Stimulated activated CD8-positive, alpha-beta memory T cell treated with anti-CD3 and anti-CD28 coated beads, Interleukin-4, amount 100 ng/mL, for 1 hour (primary cell): ENCODE measurements around the gene SRRM5.
"Not testable (repeated sequence)": the region's sequence is repeated elsewhere in the genome, so short reads cannot be mapped to it uniquely, and the experiment has no call there.

Experiments
- DNase-seq, 2 donors: peaks; one replicate each; pipeline ENCODE4 v3.0.0-alpha.2; 2020; ENCODE audit warnings: low read depth in 2 of 2, low spot score in 1 of 2

The SRRM5 gene

DNA sequence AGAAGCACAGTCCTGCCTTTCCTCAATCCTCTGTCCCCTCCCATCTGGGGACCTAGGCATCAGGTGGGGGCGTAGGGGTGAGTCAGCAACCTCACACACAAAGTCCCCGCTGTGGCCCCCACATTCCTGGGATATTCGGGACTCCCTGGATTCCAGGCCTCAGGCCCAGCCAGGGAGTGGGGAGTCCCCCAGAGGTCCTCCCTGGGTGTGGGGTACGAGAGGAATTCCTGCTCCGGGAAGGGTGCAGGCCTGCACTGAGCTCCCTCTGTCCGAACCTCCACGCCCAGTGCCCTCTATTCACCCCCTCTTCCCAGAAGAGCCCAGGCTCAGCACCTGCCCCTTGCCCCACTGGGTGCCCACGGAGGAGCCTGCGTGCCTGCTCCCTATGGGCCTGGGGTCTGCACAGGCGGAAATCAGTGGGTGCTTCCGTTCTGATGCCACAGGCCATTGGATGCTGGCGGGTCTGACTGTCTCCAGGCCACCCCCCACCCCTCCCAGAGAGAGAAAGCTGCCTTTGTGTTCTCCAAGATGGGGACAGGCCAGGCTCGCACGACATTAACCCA lies 24.3 kb downstream of the SRRM5 start:
- no peak for DNase-seq

DNA sequence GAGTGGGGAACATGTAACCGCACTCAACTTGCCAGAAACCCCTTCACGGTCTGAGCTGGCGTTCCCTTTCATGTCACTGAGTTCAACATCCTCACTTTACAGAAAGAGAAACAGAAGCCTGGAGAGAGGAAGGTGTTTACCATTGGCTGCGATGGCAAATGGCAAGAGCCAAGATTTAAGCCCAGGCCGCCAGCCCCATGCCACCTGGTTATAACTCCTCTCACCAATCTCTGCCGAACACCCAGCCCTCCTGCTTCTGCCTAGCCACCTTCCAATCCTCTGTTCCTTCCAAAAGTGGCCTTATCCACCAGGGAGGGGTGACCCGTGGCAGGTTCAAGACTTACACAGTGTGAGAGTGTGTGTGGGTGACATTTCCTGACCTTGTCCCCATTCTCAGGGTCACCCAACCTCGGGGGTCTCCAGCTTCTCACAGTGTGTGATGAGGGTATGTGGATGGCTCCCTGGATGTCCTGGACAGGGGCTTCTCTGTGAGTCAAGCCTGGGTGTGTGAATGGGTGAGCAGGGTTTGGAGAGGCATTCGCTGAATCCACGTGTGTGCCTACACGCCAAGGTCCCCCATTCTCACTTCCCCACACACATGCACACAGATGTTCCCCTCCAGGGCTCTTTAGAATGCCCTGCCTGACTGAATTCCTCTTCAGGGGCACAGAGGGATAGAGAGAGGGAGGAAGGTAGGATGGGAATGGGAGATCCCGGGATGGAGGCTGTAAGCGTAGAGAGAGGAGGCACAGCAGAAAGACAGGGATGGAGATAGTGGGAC lies 26.5 kb downstream of the SRRM5 start:
- no peak for DNase-seq

DNA sequence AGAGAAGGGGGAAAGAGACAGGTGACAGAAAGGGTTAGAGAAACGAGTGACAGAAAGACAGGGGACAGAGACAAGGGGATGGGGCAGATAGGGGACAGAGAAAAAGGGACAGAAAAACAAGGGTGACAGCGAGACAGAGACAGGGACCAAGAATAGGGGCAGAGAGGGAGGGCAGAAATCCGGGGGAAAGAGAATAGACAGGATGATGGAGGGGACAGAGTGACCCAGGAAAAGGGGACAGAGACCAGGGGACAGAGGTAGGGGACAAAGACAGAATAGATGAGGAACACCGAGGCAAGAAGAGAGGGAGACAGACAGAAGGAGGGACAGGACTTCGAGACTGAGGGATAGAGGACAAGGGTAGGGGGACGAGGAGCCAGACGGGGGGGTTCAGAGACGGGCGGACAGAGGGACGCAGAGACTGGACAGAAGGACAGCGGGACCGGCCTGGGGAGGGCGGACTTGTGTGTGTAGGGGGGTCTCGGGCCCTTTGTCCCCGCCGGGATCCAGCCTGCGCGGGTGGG lies 27.2 kb downstream of the SRRM5 start:
- DNase-seq = no peak

DNA sequence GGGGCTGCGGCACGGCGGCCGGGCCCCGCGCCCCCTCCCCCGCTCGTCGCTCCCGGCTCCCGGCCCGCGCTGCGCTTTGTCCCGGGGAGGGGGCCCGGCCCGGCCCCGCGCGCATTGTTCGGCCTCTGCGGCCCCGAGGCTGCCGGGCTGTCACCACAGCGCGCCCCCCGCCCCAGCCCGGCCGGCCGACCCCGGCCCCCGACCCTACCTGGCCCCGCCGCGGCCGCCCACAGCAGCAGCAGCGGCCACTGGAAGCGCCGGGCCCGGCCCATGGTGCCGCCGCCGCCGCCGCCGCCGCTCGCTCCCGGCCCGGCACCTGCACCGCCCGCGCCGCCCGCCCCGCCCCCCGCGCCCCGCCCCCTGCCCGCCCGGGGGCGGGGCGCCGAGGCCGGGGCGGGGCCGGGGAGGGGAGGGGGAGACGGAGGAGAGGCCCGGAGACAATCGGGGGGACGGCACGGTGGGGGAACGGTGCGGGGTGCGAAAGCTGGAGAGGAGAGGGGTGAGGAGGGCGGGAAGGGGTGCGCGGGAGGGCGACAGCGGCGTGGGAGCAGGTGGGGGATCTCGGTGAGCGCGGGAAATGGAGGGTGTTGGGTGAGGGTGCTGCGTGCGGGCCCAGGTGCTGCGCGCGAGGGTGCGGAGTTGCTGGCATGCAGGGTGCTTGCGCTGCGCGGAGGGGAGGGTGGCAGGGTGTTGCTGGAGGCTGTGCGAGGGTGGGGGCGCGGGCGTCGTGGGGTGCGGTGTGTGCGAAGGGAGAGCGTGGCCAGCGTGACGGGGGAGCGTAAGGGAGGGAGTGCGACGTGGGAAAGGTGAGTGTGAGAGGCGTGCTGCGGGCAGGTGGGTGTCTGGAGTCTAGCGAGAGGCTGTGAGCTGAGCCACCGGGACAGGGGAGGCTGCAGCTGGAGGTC lies 27.9 kb downstream of the SRRM5 start, which contains the start of gene CADM4:
CADM4 (minus strand) TSS at position 332 of the 905 bp plus-strand sequence; CDS start at position 272, 60 bp downstream.
- DNase-seq = peak in 1 of 2 donors; percentile 15

DNA sequence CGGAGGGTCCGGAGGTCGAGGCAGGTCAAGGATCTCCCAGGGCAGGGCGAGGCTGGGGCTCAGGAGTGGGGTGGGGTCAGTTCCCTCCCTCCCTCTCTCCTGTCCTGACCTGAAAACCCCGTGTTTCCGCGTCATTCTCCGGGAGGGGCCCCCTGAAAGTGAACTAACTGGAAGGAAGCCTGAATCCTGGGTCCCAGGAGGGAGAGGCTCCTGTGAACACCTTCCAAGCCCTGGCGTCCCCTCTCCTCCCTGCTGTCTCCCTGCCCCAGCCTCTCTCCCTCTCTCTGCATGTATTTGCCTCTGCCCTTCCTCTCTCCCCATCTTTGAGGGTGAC lies 28.5 kb downstream of the SRRM5 start:
- no peak for DNase-seq

DNA sequence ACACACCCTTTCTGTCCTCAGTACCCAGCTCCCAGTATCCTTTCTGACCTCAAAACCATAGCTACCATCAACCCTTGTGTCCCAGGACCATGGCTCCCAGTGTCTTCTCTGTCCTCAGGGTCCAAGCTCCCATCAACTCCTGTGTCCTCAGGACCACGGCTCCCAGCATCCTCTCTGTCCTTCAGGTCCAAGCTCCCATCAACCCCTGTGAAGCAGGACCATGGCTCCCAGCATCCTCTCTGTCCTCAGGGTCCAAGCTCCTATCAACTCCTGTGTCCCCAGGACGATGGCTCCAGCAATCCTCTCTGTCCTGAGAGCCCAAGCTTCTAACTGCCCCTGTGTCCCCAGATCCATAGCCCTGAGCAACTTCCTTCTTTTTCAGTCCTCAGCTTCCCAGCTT lies 29.4 kb downstream of the SRRM5 start:
- DNase-seq = no peak

DNA sequence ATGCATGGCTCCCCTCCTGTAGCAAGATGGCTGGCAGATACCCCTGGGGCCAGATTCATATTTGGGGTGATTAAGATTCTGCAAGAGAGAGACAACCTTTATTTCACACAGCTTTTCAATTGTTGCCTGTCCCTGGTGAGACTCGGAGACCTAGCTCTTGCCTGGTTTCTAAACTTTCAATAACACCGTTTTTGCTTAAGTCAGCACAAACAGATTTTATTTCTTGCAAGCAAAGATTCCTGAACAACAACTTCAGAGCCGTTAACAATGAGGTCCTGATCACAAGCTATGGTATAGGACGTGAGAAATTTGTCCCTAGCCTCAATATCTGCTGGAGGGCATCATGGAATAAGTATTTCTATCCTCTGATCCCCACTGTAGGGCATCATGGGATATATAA lies 30.6 kb downstream of the SRRM5 start:
- DNase-seq = no peak

DNA sequence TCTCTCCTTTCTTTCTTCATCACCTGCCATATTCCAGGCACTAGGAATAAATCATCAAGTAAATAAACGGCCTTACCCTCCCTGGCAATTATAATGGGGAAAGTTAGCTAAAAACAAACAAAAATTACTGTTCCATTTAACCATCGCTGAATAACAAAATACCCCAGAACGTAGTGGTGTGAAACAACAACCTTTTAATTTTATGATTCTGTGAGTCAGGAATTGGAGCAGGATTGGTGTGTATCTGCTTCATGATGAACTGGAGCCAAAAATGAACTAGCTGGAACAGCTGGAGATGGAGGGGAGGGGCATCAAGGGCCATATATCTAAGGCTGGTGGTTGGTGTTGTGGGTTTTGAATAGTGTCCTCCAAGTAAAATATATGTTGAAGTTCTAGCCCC lies 31.4 kb downstream of the SRRM5 start:
- no peak for DNase-seq

DNA sequence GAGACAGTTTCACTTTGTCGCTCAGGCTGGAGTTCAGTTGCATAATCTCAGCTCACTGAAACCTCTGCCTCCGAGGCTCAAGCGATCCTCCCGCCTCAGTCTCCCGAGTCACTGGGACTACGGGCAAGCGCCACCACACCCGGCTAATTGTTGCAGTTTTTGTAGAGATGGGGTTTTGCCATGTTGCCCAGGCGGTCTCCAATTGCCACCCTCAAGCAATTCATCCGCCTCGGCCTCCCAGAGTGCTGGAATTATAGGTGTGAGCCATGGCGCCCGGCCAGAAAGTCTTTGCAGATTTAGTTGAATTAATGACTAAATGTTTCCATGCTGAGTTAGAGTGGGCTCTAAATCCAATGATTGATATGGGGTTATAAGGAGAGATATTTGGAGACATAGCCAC lies 32.3 kb downstream of the SRRM5 start:
- no peak for DNase-seq

DNA sequence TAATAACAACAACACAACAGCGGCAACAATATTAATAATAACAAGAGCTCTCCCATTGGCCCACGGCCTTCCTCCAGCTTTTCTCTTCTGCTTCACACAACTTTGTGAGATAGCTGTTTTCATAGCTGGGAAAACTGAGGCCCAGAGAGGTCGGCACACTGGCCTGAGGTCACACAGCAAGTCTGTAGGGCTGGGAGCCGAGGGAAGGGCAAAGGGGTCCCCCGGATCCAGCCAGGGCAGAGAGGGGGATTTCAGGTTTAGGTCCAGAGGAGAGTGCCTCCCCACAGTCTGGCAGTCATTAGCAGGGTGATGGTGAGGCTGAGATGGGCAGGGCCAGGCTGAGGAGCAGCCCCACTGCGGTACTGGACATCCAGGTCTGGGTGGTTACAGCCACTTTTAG lies 36.7 kb downstream of the SRRM5 start:
- no peak for DNase-seq

DNA sequence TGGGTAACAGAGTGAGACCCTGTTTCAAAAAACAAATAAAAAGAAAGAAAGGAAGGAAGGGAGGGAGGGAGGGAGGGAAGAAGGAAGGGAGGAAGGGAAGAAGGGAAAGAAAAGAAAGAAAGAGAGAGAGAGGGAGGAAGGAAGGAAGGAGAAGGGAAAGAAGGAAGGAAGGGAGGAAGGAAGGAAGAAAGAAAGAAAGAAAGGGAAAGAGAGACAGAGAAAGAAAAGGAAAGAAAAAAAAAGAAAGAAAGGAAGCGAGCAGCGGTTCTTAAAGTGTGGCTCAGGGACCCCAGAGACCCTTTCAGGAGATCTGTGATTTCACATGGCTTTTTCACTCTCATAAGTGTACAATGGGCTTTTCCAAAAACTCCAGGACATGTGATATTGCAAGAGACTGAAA lies 37.6 kb downstream of the SRRM5 start:
- DNase-seq = no peak

DNA sequence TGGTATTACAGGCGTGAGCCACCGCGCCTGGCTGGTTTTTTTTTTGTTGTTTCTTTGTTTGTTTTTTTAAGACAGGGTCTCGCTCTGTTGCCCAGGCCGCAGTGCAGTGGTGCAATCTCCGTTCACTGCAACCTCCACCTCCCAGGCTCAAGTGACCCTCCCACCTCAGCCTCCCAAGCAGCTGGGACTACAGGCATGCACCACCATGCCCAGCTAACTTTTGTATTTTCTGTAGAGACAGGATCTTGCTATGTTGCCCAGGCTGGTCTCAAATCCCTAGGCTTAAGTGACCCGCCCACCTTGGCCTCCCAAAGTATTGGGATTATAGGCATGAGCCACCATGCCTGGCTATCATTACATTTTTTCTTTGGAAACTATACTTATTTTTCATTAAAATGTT lies 38.4 kb downstream of the SRRM5 start:
- DNase-seq = not testable (repeated sequence)

DNA sequence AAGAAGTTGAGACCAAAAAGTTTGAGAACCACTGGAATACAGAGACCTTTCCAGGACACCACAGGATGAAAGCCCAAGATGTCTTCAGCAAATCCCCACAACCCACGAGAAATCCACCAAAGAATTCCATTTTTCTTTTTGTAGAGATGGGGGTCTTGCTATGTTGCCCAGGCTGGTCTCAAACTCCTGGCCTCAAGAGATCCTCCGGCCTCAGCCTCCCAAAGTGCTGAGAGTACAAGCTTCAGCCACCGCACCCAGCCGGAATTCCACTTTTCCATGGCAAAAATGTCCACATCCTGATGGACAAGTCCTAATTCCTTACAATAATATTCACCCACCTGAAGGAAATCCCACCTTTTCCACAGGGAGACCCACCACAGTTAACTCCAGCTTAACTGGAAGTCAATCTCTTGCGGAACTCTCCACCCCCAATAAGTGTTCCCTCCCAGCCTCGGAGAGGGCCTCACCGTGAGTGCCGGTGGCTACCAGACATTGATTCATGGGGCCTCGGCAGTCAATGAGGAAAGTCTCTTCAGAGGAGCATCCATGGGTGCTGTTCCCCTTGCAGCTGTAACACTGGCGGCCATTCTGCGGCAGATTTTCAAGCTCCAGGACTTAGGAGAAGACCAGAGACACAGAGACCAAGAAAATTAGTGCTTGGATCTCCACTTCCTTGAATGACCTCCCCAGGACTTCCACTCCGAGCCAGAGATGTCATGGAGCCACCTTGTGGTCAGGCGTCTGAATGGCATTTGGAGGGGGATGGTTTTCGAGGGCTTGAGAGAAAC lies 40.1 kb downstream of the SRRM5 start:
- peak in 1 of 2 donors; percentile 12 for DNase-seq

DNA sequence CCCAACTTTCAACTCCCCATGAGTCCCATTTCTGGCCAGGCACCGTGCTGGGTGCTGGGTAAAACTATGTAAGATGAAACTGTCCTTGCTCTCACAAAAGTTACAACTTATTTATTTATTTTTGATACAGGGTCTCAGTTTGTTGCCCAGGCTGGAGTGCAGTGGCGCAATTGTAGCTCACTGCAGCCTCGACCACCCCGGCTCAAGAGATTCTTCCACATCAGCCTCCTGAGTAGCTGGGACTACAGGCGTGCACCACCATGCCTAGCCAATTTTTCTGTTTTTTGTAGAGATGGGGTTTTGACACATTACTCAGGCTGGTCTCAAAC lies 40.6 kb downstream of the SRRM5 start:
- no peak for DNase-seq

DNA sequence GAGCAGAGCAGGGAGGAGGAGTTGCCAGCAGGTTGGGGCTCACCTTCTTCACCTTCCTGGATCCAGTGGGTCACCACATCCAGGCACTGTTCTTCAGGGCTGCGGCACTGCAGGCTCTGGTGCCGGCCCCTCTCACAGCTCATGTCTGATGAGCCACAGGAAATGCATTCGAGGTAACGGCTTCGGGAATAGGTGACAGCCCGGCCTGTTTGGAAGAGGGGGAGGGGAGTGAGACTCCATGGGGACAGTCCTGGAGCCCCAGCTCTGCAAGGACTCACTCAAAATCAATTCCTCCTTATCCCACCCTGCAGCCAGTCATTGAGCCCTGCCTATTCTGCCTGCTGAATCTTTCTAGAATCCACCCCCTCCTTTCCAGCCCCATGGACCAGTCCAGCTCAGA lies 44.5 kb downstream of the SRRM5 start:
- DNase-seq = no peak

DNA sequence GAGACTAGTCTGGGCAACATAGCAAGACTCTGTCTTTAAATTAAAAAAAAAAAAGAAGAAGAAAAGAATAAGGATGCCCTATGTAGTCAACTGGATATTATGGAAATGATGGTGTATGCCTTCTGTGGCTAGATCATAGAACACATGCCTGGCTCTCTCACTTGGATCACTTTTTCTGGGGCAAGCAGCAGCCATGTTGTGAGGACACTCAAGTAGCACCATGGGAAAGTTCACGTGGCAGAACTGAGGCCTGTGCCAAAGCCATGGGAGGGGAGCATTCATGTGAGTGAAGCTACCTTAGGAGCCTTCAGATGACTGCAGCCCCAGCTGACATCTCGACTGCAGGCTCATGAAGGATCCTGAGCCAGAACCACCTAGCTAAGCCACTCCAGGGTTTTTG lies 46.1 kb downstream of the SRRM5 start:
- no peak for DNase-seq

DNA sequence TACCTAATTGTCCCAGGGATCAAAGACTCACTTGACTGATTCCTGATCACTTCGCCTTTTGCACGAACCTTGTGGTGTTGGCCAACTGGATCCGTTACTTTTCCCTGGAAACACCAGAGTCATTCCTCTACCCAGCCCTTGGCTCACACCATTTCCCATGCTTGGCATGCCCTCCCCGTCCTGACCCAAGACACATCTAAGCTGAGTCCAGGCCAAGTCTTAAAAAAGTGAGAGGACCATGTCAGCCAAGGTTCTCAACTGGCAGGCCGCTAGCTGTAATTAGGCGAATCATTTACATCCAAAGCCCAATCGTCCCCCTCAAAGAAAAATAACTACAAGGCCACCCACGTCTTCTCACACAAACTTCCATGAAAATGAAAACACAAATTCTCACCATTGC lies 46.6 kb downstream of the SRRM5 start:
- DNase-seq = no peak

DNA sequence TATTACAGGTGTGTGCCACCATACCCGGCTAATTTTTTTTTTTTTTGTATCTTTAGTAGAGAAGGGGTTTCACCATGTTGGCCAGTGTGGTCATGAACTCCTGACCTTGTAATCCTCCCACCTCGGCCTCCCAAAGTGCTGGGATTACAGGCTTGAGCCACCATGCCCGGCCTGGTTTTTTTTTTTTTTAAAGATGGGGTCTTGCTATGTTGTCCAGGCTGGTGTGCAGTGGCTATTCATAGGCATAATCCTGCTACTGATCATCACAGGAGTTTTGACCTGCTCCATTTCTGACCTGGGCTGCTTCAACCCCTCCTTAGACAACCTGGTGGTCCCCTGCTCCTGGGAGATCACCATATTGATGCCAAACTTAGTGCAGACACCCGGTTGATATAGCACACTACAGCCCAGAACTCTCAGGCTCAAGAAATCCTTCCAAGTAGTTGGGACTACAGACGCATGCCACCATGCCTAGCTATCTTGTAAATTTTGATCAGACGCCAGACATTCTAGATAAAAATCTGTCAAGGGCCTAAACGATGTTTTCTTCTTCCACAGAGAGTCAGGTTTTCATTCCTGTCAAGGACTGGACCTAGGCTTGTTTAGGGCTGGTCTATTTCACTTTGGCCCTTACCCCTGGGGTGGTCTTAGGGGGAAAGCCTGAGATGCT lies 48.5 kb downstream of the SRRM5 start:
- DNase-seq = no peak

DNA sequence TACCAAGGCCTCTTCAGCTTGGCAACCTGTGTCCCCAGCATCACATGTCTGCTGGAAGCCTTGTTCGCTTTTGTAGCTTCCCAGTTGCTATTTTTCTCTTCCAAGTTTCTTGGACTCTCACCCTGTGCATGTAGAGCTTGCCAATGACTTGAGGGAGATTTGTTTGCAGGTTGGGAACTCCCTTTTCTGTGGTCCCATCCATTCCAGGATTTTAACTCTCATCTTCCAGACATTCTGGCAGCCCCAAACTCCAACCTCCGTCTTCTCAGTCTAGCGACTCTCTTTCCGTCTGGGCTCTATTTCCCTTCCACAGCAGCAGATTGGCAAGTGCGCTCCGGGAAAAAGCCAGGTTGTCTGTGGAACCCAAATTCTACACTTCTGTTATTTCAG lies 49.1 kb downstream of the SRRM5 start:
- no peak for DNase-seq

DNA sequence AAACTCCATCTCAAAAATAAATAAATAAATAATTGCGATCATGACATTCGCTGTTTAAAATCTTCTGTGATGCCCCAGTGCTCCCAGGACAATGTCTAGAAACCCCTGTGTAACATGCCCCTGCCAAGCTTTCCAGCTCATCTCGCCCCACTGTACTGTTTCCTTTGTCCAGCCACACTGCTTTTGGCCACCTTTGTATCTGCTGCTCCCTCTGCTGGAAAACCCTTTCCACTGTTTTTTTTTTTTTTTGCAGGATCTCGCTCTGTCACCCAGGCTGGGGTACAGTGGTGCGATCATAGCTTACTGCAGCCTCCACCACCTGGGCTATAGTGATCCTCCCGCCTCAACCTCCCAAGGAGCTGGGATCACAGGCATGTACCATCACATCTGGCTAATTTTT lies 50.6 kb downstream of the SRRM5 start:
- no peak for DNase-seq

DNA sequence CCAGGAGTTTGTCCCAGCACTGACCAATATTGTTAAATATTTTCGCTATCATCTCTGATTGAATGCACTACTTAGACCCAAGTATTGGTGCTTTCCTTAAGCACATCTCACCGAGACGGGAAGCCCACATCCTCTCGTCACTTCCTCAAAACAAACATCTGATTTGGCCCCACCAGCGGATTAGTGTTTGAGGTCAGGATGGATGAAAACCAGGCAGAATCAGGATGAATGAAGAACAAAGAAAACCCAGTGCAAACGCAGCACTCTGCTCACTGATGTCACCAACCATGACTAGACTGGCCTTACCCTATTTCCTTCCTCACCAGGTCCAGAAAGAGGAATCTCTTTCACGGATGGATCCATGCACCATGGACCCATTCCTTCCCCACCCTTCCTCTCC lies 52.1 kb downstream of the SRRM5 start:
- DNase-seq = no peak
